HCT116 (cell line): ENCODE measurements around the gene AMZ1.

ENCODE experiments used
- SIN3A ChIP-seq: IDR thresholded peaks from 2 replicates; pipeline ENCODE4 v1.6.1; 2012; ENCODE audit warnings: low read depth
- ZNF274 ChIP-seq: fragments of 200-500 bp; sonication (Bioruptor generic); IDR thresholded peaks from 2 replicates; pipeline ENCODE4 v1.6.1; 2014; ENCODE audit warnings: mild to moderate bottlenecking, low read depth, low read length, inconsistent platforms
- TF ChIP-seq, protein P1 (sequence below): IDR thresholded peaks from 2 replicates; pipeline ENCODE4 v1.6.1; 2012
- TF ChIP-seq, protein P2 (sequence below), 3 experiments: fragments of 200-600 bp in 1 of 3; sonication (generic) in 1 of 3; IDR thresholded peaks in 2 of 3; conservative IDR thresholded peaks in 1 of 3; 2 replicates each; pipeline ENCODE4 v1.5.1; 2012 to 2017; ENCODE audit warnings: low read depth in 2 of 3, low read length in 2 of 3, antibody characterized with exemption in 1 of 3, borderline replicate concordance in 1 of 3, control low read depth in 1 of 3, mild to moderate bottlenecking in 1 of 3, mixed read lengths in 1 of 3, mixed run types in 1 of 3, moderate library complexity in 1 of 3; ENCODE audit not compliant: insufficient read depth in 1 of 3

- TF ChIP-seq SIN3A (no peak), ZNF274 (no peak)
- TF ChIP-seq, protein P1, sequence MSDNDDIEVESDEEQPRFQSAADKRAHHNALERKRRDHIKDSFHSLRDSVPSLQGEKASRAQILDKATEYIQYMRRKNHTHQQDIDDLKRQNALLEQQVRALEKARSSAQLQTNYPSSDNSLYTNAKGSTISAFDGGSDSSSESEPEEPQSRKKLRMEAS = no peak
- TF ChIP-seq, protein P2, sequence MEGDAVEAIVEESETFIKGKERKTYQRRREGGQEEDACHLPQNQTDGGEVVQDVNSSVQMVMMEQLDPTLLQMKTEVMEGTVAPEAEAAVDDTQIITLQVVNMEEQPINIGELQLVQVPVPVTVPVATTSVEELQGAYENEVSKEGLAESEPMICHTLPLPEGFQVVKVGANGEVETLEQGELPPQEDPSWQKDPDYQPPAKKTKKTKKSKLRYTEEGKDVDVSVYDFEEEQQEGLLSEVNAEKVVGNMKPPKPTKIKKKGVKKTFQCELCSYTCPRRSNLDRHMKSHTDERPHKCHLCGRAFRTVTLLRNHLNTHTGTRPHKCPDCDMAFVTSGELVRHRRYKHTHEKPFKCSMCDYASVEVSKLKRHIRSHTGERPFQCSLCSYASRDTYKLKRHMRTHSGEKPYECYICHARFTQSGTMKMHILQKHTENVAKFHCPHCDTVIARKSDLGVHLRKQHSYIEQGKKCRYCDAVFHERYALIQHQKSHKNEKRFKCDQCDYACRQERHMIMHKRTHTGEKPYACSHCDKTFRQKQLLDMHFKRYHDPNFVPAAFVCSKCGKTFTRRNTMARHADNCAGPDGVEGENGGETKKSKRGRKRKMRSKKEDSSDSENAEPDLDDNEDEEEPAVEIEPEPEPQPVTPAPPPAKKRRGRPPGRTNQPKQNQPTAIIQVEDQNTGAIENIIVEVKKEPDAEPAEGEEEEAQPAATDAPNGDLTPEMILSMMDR (IDR thresholded peaks at IDR 0.05 in 2 of 3, conservative IDR thresholded peaks at IDR 0.05 in 1 of 3; ENCODE audit: borderline replicate concordance in 1 of 3, insufficient read depth in 1 of 3, low read depth in 2 of 3, low read length in 2 of 3) = no peak
Observed at GRCh38 chr7:2652736-2653060, 35.3 kb upstream of the AMZ1 start.
